GM21786 (cell line): ENCODE results near the gene THSD7A.

Experiments used
- ATAC-seq: cut with Tn5 transposase; IDR thresholded peaks from one replicate; pipeline ENCODE4 v1.9.1; 2021; ENCODE audit not compliant: unreplicated experiment

THSD7A gene

DNA sequence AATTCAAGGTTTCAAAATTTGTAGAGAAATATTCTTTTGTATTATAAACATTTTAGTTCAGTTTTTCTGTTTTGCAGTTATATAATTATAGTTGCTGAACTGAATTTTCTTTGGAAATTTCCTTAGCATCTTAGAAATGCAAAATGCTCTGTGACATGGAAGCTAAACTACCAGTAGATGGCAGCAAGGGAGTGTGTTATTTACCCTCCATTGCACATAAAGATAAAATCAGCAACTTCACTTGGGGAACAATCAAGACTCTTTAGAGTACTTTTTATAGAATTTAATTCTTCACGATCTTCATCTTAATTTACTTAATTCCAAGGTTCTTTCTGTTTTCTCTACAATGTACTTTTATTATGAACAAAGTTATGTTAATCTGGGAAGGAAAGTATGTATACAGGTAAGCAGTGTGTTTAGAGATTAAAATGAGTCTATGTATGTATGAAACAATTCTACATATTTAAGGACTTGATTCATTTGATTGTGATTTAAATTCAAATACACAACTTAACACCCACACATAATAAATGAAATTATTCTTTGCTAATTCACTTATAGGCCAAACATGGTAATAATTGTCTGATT lies 404.2 kb downstream of the THSD7A start:
- ATAC-seq = peak; percentile 51

DNA sequence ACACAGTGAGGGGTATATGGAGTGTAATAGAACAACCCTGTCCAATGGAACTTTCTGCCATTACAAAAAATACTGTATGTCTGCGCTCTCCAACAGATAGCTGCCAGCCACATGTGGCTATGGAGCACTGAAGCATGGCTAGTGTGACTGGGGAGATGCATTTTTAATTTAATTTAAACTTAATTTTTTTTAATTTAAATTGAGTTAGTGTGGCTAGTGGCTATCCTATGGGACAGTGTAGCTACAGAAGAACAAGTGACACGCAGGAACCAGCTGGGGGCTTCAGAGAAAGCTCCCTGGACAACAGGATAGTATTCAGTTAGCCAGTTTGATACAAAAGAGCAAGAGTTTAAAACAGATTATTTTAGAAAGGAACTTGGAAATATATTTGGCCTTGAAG lies 408.0 kb downstream of the THSD7A start:
- ATAC-seq = no peak

DNA sequence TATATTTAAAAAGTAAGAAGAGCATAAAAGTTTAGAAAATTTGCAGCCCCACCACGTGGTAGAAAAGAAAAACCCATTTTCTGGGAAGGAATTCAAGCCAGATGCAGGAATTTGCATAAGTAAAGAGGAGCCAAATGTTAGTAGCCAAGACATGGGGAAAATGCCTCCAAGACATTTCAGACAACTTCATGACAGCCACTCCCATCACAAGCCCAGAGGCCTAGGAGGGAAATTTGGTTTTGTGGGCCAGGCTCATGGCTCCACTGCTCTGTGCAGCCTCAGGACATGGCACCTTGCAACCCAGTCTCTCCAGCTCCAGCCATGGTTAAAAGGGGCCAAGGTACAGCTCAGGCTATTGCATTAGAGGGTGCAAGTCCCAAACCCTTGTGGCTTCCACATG lies 411.9 kb downstream of the THSD7A start:
- no peak for ATAC-seq

GRCh38 chr7:11416641-11417458 lies 415.1 kb downstream of the THSD7A start:
- ATAC-seq = no peak

DNA sequence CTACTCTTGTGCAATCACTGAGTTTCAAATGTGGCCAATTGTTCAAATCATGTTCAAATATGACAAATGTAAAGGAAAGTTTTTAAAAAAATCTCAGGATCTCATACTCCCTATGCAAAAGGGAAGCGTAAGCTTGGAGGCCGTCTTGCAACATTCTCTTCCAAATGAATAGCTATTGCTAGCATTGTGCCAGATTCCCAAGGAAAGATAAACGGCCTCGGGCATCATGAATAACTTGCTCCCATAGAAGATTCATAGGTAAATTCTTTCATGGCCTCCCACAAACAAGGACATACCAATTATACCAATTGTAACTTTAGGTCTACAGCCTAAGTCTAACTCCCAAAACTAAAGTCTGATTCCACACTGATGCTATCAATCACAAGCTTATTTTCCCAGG lies 416.9 kb downstream of the THSD7A start:
- ATAC-seq = no peak

GRCh38 chr7:11413901-11414300 lies 418.1 kb downstream of the THSD7A start:
- ATAC-seq = no peak

DNA sequence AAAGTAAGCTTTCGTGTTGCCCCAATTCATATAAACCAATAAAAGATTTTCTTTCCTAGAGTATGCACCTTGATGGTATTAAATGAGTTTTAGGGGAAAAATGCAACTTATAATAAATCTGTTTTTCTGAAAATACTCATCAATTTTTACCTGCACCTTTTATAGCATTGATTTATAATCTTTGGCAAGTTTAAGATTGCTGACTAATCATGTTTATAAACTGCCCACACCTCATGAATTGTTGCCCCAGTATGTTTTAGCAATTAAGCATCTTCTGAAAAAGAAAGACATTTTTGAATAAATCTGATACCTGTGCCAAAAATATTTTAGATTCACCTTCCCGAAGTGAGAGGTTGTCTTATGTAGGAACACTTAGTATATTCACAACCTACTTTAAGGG lies 420.0 kb downstream of the THSD7A start:
- ATAC-seq = no peak

- no peak for ATAC-seq
These were observed 421.0 kb downstream of the THSD7A start for GRCh38 chr7:11410656-11411644.

DNA sequence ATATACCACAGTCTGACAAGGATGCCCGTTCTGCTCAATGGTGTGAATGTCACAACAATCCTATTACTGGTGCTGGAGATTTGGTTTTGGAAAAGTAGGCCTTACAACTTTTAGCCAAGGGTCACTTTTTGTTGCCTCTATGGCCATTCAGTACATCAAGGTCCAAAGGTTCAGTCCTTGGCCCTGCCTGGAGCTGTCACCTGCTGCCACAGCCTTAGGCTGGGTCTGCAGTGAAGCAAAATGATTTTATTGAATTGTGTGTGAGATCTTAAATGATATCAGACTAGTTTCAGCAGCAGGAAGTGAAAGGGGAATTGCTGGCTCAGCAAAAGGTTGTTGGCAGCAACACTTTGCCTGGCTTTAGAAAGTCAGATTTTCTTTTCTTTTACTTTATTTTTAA lies 427.6 kb downstream of the THSD7A start:
- ATAC-seq = no peak

GRCh38 chr7:11403781-11404180 lies 428.2 kb downstream of the THSD7A start:
- ATAC-seq = no peak

DNA sequence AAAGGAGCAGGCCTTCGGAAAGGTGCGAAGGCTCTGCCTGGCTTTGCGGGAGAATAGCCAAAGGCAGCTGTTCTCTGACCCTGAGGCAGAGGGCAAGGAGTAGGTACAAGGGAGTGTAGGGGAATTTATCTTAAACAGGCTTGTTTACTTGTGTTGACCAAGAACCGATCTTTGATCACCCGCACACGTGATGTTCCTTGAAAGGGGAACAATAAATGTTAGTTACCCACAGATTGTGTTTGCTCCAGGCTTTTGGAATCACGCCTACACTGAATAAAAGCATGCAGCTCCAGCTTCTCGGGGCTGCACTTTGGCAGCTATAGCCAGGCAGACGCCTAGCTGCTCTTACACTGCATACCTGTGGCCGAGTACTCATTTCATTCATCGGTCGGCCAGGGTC lies 437.6 kb downstream of the THSD7A start:
- no peak for ATAC-seq

- ATAC-seq = no peak
These were observed 452.4 kb downstream of the THSD7A start for GRCh38 chr7:11379641-11380040.

DNA sequence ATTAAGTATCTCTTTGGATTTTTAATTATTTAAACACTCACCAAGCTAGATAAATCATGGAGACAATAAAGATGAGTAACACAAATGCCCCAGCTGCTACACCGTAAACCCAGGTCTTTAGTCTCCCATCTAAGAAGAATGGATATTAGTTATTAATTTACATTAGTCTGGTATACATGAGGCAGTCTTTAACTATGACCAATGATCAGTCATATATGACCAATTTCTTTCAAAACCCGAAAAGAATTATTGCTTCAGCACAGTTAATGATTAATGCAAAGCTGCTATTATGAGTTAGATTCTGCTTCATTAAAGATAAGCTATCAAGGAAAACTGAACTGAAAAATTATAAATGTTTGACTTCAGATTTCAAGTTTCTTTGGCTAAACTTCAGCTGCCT lies 455.5 kb downstream of the THSD7A start:
- ATAC-seq = no peak

DNA sequence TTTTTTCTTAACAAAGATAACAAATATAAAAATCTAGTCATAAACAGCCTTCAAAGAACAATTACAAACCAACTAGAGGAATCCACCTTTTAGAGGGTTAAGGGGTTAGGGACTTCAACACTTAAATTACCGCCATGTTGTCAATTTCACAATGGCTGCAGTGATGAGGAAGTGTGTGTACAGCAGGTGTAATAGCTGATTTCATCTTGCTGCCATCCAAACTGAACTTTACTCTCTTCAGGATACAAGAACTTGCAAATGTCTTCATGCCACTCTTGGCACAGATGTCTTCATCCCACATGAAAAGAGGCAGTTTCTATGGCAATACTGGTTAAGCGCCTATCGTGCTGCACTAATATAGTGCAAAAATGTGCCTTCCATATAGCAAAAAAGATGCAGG lies 457.4 kb downstream of the THSD7A start:
- no peak for ATAC-seq

- ATAC-seq = no peak
These were observed 458.4 kb downstream of the THSD7A start for GRCh38 chr7:11373546-11374142.

- no peak for ATAC-seq
These were observed 462.3 kb downstream of the THSD7A start for GRCh38 chr7:11369696-11370095.

DNA sequence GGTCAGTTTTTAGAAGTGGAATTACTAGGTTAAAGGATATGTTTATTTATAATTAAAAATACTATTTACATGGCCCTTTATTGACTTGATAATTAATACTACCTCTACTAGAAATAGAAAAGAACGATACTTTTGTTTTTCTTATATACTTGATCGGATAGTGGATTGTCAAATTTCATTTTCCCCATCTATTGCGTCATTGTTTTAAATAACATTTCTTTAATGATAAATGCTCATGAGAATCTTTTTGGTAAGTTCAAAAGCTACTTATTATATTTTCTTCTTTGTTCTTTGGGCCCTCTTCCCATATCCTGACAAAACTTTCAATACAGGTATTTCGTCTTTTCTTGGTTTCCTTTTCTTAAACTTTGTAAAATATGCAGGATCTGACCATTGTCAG lies 465.9 kb downstream of the THSD7A start:
- no peak for ATAC-seq

DNA sequence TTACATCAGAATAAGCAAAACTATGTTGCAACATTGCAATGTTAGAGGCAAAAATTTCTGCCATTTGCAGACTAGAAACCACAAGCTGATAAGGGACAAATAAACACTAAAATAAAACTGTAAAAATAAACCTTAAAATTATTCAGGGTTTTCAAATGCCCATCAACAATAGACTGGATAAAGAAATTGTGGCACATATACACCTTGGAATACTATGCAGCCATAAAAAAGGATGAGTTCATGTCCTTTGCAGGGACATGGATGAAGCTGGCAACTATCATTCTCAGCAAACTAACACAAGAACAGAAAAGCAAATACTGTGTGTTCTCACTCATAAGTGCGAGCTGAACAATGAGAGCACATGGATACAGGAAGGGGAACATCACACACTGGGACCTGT lies 473.4 kb downstream of the THSD7A start:
- ATAC-seq = no peak

GRCh38 chr7:11355399-11356005 lies 476.5 kb downstream of the THSD7A start:
- ATAC-seq = no peak

DNA sequence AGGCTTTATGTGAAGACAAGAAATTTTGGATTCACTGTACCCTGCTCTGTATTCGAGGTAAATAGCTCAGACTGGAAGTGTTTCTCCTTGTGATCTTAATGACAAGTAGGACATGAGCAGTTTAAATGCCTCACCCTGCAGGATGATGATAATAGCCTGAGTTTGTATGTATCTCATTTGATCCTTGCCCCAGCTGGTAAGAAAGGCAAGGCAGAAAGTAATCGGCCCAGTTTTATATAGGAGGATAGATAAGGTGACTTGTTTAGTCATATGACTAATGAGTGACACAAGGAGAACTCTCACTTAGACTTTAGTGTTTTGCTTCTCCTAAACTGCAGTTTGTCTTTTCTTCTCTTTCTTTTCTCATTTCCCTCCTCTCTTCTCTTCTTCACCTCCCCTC lies 485.7 kb downstream of the THSD7A start:
- no peak for ATAC-seq

- ATAC-seq = no peak
These were observed 486.4 kb downstream of the THSD7A start for GRCh38 chr7:11345621-11346020.
